ENCODE data around the gene HOXD9. TPM values are rescaled to one million over a fixed set of nuclear protein-coding genes. Genes with fewer than 3 reads are reported as not detected.

Gene HOXD9
- polyA plus RNA-seq, 1 donor (not counting 4 experiments of a cell fraction or from before 2014, with no cell fraction given) = not detected

GRCh38 chr2:176127774-176128072 is 5.2 kb downstream of the HOXD9 start:
- Histone ChIP-seq H3K36me3 (ENCODE audit: control insufficient read depth in 2 of 2, extremely low read depth in 1 of 2, insufficient read depth in 2 of 2, low read length in 2 of 2) (no peaks in the 10 kb centered on the region), H3K27ac (ENCODE audit: control insufficient read depth, insufficient read depth, low read length) (no peak overlapping the region), H3K9me1 (ENCODE audit: control insufficient read depth, extremely low read depth, insufficient read depth, low read length) (no peaks in the 10 kb centered on the region), H3K27me3 (ENCODE audit: control insufficient read depth, extremely low read depth, insufficient read depth, low read length) (peaks cover 94% of the 10 kb centered on the region), H3K4me3 (ENCODE audit: control insufficient read depth in 2 of 3, extremely low read depth in 1 of 3, insufficient read depth in 2 of 3, low read depth in 1 of 3, low read length in 3 of 3) (no peak overlapping the region), H3K79me2 (ENCODE audit: control insufficient read depth, insufficient read depth, low read length) (no peaks in the 10 kb centered on the region), H3K4me1 (ENCODE audit: control insufficient read depth, extremely low read depth, insufficient read depth, low read length) (no peaks in the 10 kb centered on the region), H3K9me3 (ENCODE audit: control insufficient read depth, low read depth, low read length) (no peaks in the 10 kb centered on the region), H3K4me2 (ENCODE audit: control insufficient read depth, extremely low read depth, insufficient read depth, low read depth, low read length) (no peak overlapping the region), H3K9ac (ENCODE audit: control insufficient read depth, extremely low read depth, insufficient read depth, low read length) (no peak overlapping the region), H2AFZ (ENCODE audit: control insufficient read depth, low read length) (no peak overlapping the region), H4K20me1 (ENCODE audit: control insufficient read depth, extremely low read depth, insufficient read depth, low read length) (no peaks in the 10 kb centered on the region)
- DNase-seq (ENCODE audit: low read depth, low spot score) (no peak), FAIRE-seq (no peak)
- dilution Hi-C loops (cut with MboI; ENCODE audit: extremely low pct_ligation_motif_present, low sequenced_read_pairs) = no loop called here
- no peak for TF ChIP-seq EZH2 (IDR thresholded peaks at IDR 0.05; ENCODE audit: low read length)
- TF ChIP-seq CTCF (optimal IDR thresholded peaks at IDR 0.05 in 1 of 3, IDR thresholded peaks at IDR 0.05 in 1 of 3, conservative IDR thresholded peaks at IDR 0.05 in 1 of 3; ENCODE audit: extremely low read depth in 1 of 3, insufficient read depth in 2 of 3, low read length in 3 of 3) = no peak

DNA sequence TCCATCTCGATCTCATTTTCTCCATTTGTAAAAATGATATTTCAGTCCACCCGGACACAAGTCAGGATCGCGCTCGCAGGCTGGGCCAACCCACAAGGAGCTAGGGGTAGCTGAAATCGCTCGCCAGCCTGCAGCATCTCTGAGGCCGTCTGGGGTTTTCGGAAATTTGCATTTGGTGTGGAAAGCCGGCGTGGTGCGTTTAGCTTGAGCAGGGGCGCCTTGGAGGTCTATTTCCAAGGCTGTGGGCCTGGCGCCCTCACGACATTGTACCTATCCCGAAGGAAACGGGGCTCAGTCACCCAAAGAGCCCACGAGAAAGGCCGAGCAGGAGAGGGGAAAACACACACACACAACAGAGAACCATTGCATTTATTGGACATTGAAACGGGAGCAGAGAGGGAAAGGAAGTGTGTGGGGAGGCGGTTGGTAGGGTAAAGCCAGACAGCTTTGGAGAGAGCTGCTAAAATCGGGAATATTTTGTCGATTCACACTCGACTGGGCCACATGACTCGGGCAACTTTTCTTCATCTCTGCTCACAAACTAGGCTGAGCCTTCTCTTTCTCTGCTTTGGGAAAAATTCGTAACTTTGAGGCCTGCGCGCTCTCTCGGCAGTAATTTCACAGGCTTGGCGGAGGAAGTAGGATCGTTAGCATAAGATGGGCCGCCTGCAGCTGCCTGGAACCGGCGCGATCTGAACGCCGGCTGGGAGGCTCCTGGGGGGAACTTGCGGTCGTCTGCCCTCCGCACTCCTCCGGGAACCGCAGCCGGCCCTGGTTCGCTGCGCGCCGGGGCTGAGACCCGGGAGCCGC is 5.9 kb downstream of the HOXD9 start:
- no peak for FAIRE-seq
- no peaks in the 10 kb centered on the region for H3K36me3 ChIP-seq (ENCODE audit: control insufficient read depth in 2 of 2, extremely low read depth in 1 of 2, insufficient read depth in 2 of 2, low read length in 2 of 2)
- H3K4me1 ChIP-seq (ENCODE audit: control insufficient read depth, extremely low read depth, insufficient read depth, low read length) = no peaks in the 10 kb centered on the region
- H3K9me1 ChIP-seq (ENCODE audit: control insufficient read depth, extremely low read depth, insufficient read depth, low read length) = no peaks in the 10 kb centered on the region
- TF ChIP-seq CTCF (optimal IDR thresholded peaks at IDR 0.05 in 1 of 3, IDR thresholded peaks at IDR 0.05 in 1 of 3, conservative IDR thresholded peaks at IDR 0.05 in 1 of 3; ENCODE audit: extremely low read depth in 1 of 3, insufficient read depth in 2 of 3, low read length in 3 of 3) (no peak), EZH2 (IDR thresholded peaks at IDR 0.05; ENCODE audit: low read length) (peak; percentile 77)
- no peaks in the 10 kb centered on the region for H3K79me2 ChIP-seq (ENCODE audit: control insufficient read depth, insufficient read depth, low read length)
- no peak overlapping the region for H2AFZ ChIP-seq (ENCODE audit: control insufficient read depth, low read length)
- H3K9me3 ChIP-seq (ENCODE audit: control insufficient read depth, low read depth, low read length) = no peaks in the 10 kb centered on the region
- H3K27me3 ChIP-seq (ENCODE audit: control insufficient read depth, extremely low read depth, insufficient read depth, low read length) = peaks cover 94% of the 10 kb centered on the region
- no peak overlapping the region for H3K27ac ChIP-seq (ENCODE audit: control insufficient read depth, insufficient read depth, low read length)
- DNase-seq (ENCODE audit: low read depth, low spot score) = no peak
- H3K4me3 ChIP-seq (ENCODE audit: control insufficient read depth in 2 of 3, extremely low read depth in 1 of 3, insufficient read depth in 2 of 3, low read depth in 1 of 3, low read length in 3 of 3) = no peak overlapping the region
- dilution Hi-C loops (cut with MboI; ENCODE audit: extremely low pct_ligation_motif_present, low sequenced_read_pairs) = no loop called here
- H3K4me2 ChIP-seq (ENCODE audit: control insufficient read depth, extremely low read depth, insufficient read depth, low read depth, low read length) = no peak overlapping the region
- H4K20me1 ChIP-seq (ENCODE audit: control insufficient read depth, extremely low read depth, insufficient read depth, low read length) = no peaks in the 10 kb centered on the region
- H3K9ac ChIP-seq (ENCODE audit: control insufficient read depth, extremely low read depth, insufficient read depth, low read length) = no peak overlapping the region
